DOHH2 (cell line): ENCODE data around the gene NSD2.

Source experiments
- CTCF ChIP-seq: fragments of 200-600 bp; sonication (generic); IDR thresholded peaks from one replicate; pipeline ENCODE4 v1.5.1; 2014; ENCODE audit warnings: antibody characterized with exemption, mild to moderate bottlenecking, low read depth, low read length; ENCODE audit not compliant: poor library complexity, severe bottlenecking
- EZH2phosphoT487 ChIP-seq: fragments of 200-600 bp; sonication (generic); IDR thresholded peaks from 2 replicates; pipeline ENCODE4 v1.6.1; 2017; ENCODE audit warnings: borderline replicate concordance, mild to moderate bottlenecking, antibody characterized with exemption, low read length, moderate library complexity, mixed read lengths

- TF ChIP-seq CTCF (no peak), EZH2phosphoT487 (no peak)
These were observed 79.2 kb downstream of the NSD2 start for GRCh38 chr4:1950369-1950768.
